ENCODE results near the gene MYO1B.

- TF ChIP-seq CTCF (IDR thresholded peaks at IDR 0.05), result no peak
- no peak for TF ChIP-seq POLR2A (IDR thresholded peaks at IDR 0.05)
These were observed 166.3 kb downstream of the MYO1B start for GRCh38 chr2:191411472-191411871.
